ENCODE measurements around the gene IL37.

GRCh38 chr2:112902816-112903215 is 8.1 kb upstream of the IL37 start:
- TF ChIP-seq CTCF (IDR thresholded peaks at IDR 0.05): no peak
- TF ChIP-seq EP300 (IDR thresholded peaks at IDR 0.05): no peak
- TF ChIP-seq POLR2AphosphoS5 (IDR thresholded peaks at IDR 0.05): no peak
